Endodermal cell (in vitro differentiated cells): ENCODE measurements around the gene FOXR2. TPM values are rescaled to one million over a fixed set of nuclear protein-coding genes. Genes with fewer than 3 reads are reported as not detected.

Experiments used
- DNase-seq: peaks from one replicate; pipeline ENCODE4 v3.0.0-alpha.2; 2017
- H3K27ac ChIP-seq: 2 replicates; pipeline ENCODE4 v1.5.1; 2013; ENCODE audit warnings: mild to moderate bottlenecking, low read depth, low read length, moderate library complexity
- H3K27me3 ChIP-seq: 2 replicates; pipeline ENCODE4 v1.6.1; 2013; ENCODE audit warnings: mild to moderate bottlenecking, low read length, moderate library complexity; ENCODE audit not compliant: insufficient read depth, control insufficient read depth, poor library complexity, severe bottlenecking
- H3K36me3 ChIP-seq: 2 replicates; pipeline ENCODE4 v1.7.0; 2013; ENCODE audit warnings: mild to moderate bottlenecking, low read length, moderate library complexity; ENCODE audit not compliant: control insufficient read depth, insufficient read depth
- H3K4me1 ChIP-seq: one replicate; pipeline ENCODE4 v1.7.0; 2013; ENCODE audit warnings: low read length; ENCODE audit not compliant: control insufficient read depth, insufficient read depth
- H3K4me3 ChIP-seq: 2 replicates; pipeline ENCODE4 v1.5.1; 2013; ENCODE audit warnings: mild to moderate bottlenecking, low read length, moderate library complexity
- H3K9ac ChIP-seq: 2 replicates; pipeline ENCODE4 v1.6.1; 2013; ENCODE audit warnings: mild to moderate bottlenecking, low read length, moderate library complexity; ENCODE audit not compliant: poor library complexity, severe bottlenecking; ENCODE audit errors: extremely low read depth
- H3K9me3 ChIP-seq: 2 replicates; pipeline ENCODE4 v1.6.1; 2013; ENCODE audit warnings: mild to moderate bottlenecking, low read length, moderate library complexity; ENCODE audit not compliant: control insufficient read depth
- H3K27ac Mint-ChIP-seq: 2 replicates; pipeline ENCODE4 v1.8.0; 2020; ENCODE audit warnings: mixed read lengths
- H3K27me3 Mint-ChIP-seq: 2 replicates; pipeline ENCODE4 v1.8.0; 2021; ENCODE audit warnings: mild to moderate bottlenecking, mixed read lengths; ENCODE audit not compliant: insufficient read depth
- H3K36me3 Mint-ChIP-seq: 2 replicates; pipeline ENCODE4 v1.8.0; 2020; ENCODE audit warnings: low read depth, mixed read lengths
- H3K4me1 Mint-ChIP-seq: 2 replicates; pipeline ENCODE4 v1.8.0; 2020; ENCODE audit warnings: mixed read lengths
- H3K4me3 Mint-ChIP-seq: 2 replicates; pipeline ENCODE4 v1.8.0; 2020; ENCODE audit warnings: mild to moderate bottlenecking, moderate library complexity, mixed read lengths
- H3K9me3 Mint-ChIP-seq: 2 replicates; pipeline ENCODE4 v1.8.0; 2020; ENCODE audit warnings: mild to moderate bottlenecking, mixed read lengths
- CTCF ChIP-seq: fragments of 200-600 bp; sonication (generic); conservative IDR thresholded peaks from 2 replicates; pipeline ENCODE4 v1.5.0; 2021; ENCODE audit warnings: antibody characterized with exemption, mild to moderate bottlenecking
- WGBS, 2 experiments: methylation state at CpG; one replicate each; pipeline versions ENCODE4 v1.1.5 to v1.1.7; 2013; ENCODE audit warnings: missing lambda C conversion rate in 2 of 2, mixed read lengths in 1 of 2; ENCODE audit not compliant: insufficient coverage in 1 of 2, insufficient read length in 1 of 2; 5-methylcytosine and 5-hydroxymethylcytosine counted together
- total RNA-seq, 2 donors: library from RNA; stranded (reverse); fragmentation: NEBNext Ultra II Directional in 1 of 2; extraction: Animal tissue kit (Norgen Biotek cat#: 25700) in 1 of 2; gene quantifications; 2 replicates in 1 of 2; 3 replicates in 1 of 2; pipeline ENCODE4 v1.2.1, GENCODE V29; 2021

The FOXR2 gene
- total RNA-seq, 2 donors from 2014 or later, result not detected

DNA sequence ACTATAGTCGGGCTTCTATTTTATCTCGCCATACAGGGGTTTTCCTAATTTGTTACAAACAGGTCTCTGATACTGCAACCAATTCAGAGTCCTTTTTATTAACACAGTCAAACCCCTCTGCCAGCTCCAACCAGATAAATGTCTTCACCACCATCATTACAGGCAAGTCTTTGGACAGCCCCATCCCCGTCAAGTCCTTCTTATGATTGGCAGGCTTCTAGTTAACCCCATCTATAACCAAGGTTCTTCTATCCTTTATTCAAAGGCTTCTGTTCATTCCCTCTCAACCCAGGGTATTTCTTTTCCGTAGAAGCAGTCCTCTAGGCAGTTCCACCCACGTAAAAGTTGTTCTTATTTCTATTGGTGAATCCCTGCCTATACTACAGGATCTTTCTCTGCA is 29.9 kb upstream of the FOXR2 start:
- 75 to 83% methylated on average over 1 to 5 of the region's 5 CpGs for WGBS, 2 experiments
- Histone ChIP-seq H3K4me3 (no peak overlapping the region), H3K4me1 (no peaks in the 10 kb centered on the region), H3K9me3 (no peaks in the 10 kb centered on the region), H3K27me3 (no peaks in the 10 kb centered on the region), H3K9ac (no peak overlapping the region), H3K27ac (no peak overlapping the region), H3K36me3 (no peaks in the 10 kb centered on the region)
- DNase-seq, result no peak
- Mint-ChIP-seq H3K4me3 (no peak overlapping the region), H3K9me3 (peaks cover 66% of the 10 kb centered on the region), H3K36me3 (no peaks in the 10 kb centered on the region), H3K27ac (no peak overlapping the region), H3K27me3 (no peaks in the 10 kb centered on the region), H3K4me1 (no peaks in the 10 kb centered on the region)
- no peak for TF ChIP-seq CTCF

DNA sequence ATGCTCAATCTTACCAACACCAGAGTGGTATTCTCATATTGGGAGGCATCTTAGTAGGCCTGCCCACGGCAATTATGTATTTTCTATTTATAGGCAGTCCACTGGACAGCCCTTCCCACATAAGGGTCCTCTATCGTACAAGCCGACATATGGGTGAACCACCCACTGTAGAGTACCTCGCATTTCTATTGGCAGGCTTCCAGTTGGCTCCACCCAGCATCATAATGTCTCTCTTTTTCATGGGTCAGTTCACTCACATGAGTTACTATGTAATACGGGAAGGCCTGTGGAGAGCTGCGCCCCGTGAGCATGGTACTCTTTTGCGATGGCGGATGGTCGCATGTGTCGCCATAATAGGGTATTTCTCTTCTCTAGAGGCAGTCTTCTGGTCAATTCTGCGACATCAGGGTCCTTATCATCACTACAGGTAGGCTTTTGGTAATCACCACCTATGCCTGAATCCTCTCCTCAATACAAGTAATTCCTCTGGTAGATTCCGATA is 29.4 kb upstream of the FOXR2 start:
- Mint-ChIP-seq H3K27ac (no peak overlapping the region), H3K4me1 (no peaks in the 10 kb centered on the region), H3K4me3 (no peak overlapping the region), H3K36me3 (no peaks in the 10 kb centered on the region), H3K9me3 (peaks cover 65% of the 10 kb centered on the region), H3K27me3 (no peaks in the 10 kb centered on the region)
- H3K4me3 ChIP-seq, result no peak overlapping the region
- no peak for TF ChIP-seq CTCF
- no peaks in the 10 kb centered on the region for H3K4me1 ChIP-seq
- DNase-seq, result no peak
- no peak overlapping the region for H3K9ac ChIP-seq
- WGBS, 2 experiments, result 81 to 87% methylated on average over 5 to 13 of the region's 13 CpGs
- H3K9me3 ChIP-seq, result no peaks in the 10 kb centered on the region
- H3K27me3 ChIP-seq, result no peaks in the 10 kb centered on the region
- H3K36me3 ChIP-seq, result no peaks in the 10 kb centered on the region
- H3K27ac ChIP-seq, result no peak overlapping the region

GRCh38 chrX:55598333-55598732 is 24.9 kb upstream of the FOXR2 start:
- Histone ChIP-seq H3K9me3 (no peaks in the 10 kb centered on the region), H3K27ac (no peak overlapping the region), H3K4me3 (no peak overlapping the region), H3K9ac (no peak overlapping the region), H3K4me1 (no peaks in the 10 kb centered on the region), H3K27me3 (no peaks in the 10 kb centered on the region), H3K36me3 (no peaks in the 10 kb centered on the region)
- 75 to 82% methylated on average over 4 to 6 of the region's 7 CpGs for WGBS, 2 experiments
- H3K4me3 Mint-ChIP-seq, result no peak overlapping the region
- H3K27ac Mint-ChIP-seq, result no peak overlapping the region
- H3K9me3 Mint-ChIP-seq, result peaks cover 73% of the 10 kb centered on the region
- DNase-seq, result no peak
- TF ChIP-seq CTCF, result no peak
- H3K27me3 Mint-ChIP-seq, result no peaks in the 10 kb centered on the region
- H3K36me3 Mint-ChIP-seq, result no peaks in the 10 kb centered on the region
- no peaks in the 10 kb centered on the region for H3K4me1 Mint-ChIP-seq
